GM18520 (cell line): Measurements from ENCODE around the gene SS18.

Experiments used
- ATAC-seq: cut with Tn5 transposase; IDR thresholded peaks from one replicate; pipeline ENCODE4 v1.9.1; 2021; ENCODE audit not compliant: unreplicated experiment

The SS18 gene

GRCh38 chr18:26073758-26074157 is 16.7 kb downstream of the SS18 start:
- ATAC-seq = no peak

DNA sequence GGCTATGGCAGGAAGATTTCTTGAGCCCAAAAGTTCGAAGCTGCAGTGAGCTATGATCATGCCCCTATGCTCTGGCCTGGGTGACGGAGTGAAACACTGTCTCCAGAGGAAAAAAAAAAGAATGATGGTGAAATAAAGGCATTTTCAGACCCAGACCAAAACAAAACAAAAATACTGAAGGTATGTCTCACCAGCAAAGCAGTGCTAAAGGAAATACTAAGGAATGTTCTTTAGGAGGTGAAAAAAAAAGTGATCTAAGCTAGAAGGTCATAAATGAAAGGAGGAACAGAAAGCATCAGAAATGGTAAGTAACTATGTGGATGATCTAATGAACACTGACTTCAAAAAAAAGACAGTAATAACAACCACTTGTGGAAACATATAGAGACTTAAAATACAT is 18.7 kb downstream of the SS18 start:
- ATAC-seq = no peak

- ATAC-seq = no peak
Observed at GRCh38 chr18:26071020-26071419, 19.4 kb downstream of the SS18 start.

GRCh38 chr18:26059357-26059756 is 31.1 kb downstream of the SS18 start:
- no peak for ATAC-seq

DNA sequence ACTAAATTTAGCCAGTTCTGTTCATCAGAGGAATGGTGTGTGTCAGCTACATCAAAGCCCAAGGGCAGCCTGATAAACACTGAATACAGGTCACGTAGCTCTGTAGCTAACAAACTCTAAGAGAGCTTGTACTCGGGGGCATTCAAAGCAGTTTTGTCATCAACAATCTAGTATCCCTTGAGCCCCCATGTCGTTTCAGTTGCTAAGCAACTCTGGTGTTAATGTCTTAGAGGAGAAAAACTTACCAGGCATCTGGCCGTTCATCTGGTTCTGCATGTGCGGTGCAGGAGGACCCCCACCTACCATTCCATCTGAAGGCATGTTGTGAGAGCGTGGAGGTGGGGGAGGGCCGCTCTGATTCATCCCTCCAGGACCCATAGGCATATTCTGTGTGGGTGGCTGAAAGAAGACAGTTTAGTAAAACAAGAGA is 33.1 kb downstream of the SS18 start:
- no peak for ATAC-seq

DNA sequence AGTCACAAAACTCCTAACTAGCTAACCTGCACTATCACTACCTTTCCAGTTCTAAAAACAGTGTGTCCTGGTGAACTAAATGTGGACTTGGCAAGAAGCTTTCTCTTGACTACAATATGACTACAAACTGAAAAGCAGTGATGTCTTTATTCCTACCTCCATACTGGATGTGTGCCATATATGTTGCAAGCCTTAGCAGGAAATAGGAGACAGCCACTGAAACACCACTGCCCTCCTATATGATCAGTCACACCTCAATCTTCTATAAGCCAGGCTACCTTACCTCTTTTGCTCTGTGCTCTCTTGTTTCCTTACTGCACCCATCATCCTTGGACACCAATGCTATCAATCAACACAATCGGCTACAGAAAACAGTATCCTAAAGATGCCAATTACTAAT is 34.1 kb downstream of the SS18 start:
- ATAC-seq = no peak

DNA sequence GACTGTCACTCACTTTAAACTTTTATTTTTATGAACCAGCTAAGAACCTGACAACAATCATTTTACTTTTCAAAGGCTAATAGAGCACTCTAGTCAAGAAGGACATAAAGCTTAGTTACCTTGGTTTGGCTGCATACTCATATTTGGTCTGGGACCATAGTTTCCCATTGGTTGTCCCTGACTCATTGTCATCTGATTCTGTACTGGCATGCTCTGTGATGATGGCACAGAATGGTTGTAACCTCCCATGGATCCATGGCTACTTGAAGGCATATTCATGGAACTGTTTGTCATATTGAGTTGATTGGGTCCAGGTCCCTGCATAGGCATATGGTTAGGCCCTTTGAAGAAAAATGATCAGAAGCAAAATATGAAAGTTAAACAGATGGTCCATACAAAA is 37.9 kb downstream of the SS18 start:
- ATAC-seq = no peak

- no peak for ATAC-seq
Observed at GRCh38 chr18:26051843-26052242, 38.6 kb downstream of the SS18 start.

DNA sequence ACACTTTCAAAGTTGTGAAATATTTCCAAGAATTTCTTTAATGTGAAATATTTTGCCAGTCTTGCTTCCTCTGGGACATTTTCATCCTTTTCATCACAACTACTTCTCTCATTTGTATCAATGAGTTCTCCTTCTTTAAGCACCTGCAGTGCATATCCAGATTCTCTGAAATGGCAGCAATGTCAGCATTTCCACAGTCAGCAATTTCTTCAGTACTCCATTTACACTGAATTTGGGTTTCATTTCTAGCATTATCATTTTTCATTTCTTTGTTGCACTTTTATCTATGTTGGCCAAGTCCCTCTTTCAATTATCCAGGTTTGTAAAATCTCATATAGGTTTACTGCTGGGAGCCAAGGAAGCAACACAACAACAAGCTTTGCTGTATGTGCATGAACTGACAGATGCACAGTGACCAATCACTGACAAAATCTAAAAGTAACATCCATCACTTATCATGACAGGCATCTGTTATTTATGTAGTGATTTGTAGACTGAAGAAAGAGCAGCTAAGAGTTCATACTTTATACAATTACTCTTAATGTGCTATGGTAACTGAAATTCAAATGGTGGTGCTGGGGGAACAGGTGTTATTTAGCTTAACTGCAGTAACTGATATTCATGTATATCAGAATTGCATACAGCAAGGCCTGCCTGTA is 43.9 kb downstream of the SS18 start:
- ATAC-seq = no peak

- ATAC-seq = no peak
Observed at GRCh38 chr18:26044807-26045206, 45.6 kb downstream of the SS18 start.

DNA sequence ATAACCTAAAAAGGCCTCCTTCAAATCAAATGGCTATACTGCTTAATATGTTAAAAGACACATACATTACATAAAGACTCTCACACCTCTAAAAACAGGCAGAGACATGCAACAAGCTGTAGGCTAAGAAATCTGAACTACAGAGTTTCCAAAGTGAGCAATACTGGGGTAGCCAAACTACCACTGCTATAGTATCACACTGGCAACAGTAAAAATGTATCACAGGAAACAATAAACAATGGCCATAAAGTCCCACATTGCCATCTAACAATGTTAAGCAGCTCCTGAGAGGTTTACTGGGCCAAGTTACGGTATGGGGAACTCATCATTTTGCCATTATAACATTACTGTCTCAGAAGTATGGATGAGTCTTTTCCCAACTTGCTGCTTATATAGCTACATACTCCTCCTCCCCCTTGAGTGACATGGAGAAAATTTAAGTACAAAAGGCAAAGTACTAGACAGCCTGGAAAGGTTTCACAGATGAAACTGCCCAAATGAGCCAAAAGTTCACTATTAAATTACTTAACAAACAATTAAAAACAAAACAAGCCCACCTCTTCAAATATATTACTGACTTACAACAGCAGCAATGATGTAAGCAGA is 50.3 kb downstream of the SS18 start:
- ATAC-seq = no peak

DNA sequence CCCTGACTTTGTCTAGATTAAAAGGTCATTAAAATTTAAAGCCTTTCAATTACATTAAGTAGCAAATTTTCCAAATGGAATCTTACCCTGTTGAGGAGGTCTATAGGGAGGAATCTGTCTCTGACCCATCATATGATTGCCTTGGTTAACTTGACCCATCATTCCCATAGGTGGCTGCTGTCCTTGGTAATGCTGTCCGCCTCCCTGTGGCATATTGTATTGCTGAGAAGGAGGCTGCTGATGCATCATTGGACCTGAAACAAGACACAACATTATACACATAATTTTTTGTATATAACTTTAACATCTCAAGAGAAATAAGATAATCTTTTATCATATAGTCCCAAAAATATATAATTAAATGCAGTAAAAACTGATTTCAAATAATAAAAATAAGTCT is 51.2 kb downstream of the SS18 start:
- no peak for ATAC-seq

DNA sequence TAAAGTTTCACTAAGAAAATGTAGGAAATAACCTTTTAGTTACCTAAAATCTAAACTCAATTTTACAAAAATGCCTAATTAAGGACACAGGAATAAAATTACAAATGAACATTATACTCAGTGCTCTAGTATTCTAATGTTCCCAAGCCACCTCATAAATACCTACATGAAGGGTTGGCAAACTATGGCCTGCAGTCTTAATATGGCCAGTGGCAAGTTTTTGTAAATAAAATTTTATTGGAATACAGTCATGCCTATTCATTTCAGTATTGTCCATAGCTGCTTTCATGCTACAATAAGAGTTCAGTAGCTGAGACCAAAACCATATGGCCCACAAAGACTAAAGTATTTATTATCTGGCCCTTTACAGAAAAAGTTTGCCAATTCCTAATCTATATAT is 53.8 kb downstream of the SS18 start:
- ATAC-seq = no peak

- no peak for ATAC-seq
Observed at GRCh38 chr18:26034850-26035497, 55.4 kb downstream of the SS18 start.

DNA sequence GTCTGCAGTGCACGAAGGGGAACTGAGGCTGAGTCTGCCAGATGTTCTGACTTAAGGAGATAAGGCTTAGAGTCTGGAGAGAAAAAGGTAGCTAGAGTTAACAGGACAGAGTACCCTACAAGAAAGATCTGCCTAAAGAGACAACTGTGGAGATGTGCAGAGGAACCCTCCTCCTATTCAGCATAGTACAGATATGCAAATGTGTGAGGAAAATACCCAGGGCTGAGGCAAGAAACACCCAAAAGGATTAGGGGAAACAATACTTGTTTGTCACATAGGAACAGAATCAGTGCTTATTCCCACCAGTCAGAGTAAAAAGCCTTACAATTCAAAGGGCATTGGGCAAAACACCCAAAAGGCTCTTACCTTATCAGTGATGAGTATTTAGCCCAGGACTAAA is 67.8 kb downstream of the SS18 start:
- ATAC-seq = no peak

DNA sequence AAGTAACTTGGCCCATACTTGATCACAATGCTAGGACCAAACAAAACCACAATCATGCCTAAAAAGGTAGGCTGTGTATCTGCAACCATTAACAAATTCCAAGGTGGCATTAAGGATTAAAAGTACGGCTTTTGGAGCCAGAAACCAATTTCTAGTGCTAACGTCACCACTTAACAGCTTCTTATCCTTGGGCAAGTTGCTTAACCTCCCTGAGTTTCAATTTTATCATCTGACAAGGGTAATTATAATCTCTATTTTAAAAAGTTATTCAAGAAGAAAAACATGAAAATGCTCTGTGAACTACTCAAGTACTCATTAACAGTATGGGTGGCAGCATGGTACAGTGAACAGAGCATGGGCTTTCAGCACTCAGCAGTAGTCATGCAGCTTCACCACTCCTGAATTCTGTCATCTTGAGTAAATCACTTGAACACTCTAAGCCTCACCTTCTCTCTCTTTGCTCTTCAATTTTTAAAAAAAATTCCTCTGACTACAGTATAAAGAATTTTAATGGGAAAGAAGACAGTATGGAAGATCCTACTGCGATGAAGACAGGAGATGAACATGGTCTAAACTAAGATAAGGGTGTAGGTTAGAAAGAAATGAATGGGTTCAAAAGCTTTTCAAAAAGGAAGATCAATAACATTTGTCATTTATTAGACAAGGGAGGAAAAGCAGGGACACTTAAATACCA is 69.2 kb downstream of the SS18 start:
- no peak for ATAC-seq

DNA sequence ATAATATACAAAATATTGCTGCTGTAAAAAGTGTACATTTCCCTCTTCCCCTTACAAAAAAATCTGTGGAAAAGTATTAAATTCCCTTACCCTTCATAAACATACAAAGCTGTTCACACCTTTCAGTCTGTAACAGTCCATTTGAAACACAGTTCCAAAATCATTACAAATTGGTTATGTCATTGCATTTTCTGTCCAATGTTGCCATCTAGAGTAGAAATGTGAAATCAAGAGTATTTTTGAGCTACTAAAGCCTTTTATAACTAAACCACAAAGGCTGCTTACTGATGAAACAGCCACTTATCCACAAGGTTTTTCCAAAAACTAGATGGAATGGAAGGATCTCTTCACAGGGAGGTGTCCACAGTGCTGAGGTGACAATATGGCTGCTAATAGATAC is 72.5 kb downstream of the SS18 start:
- no peak for ATAC-seq

GRCh38 chr18:26014462-26014861 is 76.0 kb downstream of the SS18 start:
- no peak for ATAC-seq

GRCh38 chr18:26008619-26009018 is 81.8 kb downstream of the SS18 start:
- no peak for ATAC-seq

DNA sequence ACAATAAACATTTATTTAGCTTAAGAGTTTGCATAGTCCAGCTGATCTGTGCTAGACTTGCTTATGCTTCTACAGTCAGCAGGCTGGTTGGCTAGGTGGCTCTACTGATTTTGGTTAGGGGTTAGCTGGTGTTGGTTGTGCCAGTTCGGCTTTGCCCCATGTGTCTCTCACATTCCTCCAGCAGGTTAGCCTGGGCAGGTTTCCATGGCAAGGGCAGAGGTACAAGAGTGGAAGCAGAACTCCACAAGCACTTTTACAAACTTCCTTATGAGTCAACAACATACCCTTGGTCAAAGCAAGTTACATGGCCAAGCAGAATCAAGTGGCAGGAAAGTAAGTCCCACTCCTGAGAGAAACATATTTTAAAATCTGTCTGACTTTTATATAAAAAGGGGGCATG is 82.3 kb downstream of the SS18 start:
- ATAC-seq = no peak

DNA sequence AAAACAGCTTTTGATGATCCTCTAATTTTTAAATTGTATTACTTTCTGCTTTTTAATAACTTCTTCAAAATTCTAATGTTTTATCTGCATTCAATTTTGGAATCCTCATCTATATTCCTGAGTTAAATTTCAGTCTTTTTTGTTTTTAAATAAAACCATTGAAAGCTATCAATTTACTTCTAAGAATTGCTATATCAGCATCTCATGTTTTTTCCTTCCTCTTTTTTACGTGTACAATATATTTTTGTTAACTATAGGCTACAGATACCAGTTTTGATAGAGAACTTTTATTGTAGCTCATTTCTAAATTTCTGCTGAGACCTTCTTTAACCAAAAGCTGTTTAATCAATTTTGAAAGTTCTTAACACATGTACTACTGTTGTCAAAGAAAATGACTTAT is 84.5 kb downstream of the SS18 start:
- no peak for ATAC-seq

DNA sequence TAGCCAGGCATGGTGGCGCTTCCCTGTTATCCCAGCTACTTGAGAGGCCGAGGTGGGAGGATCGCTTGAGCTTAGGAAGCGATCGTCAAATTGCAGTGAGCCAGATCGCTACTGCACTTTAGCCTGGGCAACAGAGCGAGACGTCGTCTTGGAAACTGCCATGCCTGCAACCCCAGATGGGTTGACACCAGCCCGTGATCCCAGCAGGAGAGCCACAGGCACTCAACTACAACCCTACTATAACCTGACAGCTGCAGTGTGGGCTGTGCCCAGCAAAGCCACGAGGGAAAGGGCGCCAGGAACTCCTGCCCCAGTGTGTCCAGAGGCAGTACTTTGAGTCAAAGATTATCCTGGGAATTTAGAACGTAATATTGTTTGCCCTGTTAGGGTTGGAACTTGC is 85.6 kb downstream of the SS18 start:
- ATAC-seq = no peak
